Measurements from ENCODE around the gene ATF6B.

- TF ChIP-seq EZH2 (IDR thresholded peaks at IDR 0.05; ENCODE audit: insufficient read depth, poor library complexity, severe bottlenecking) (no peak), EZH2phosphoT487 (IDR thresholded peaks at IDR 0.05; ENCODE audit: insufficient read depth, low read depth) (no peak)
Observed at GRCh38 chr6:32128751-32129296, 778 bp upstream of the ATF6B start.

Measured in GM23248 (cell line).